Skeletal muscle satellite cell (primary cell): ENCODE data around the gene ESCO1.
"Not testable (repeated sequence)": the region's sequence is repeated elsewhere in the genome, so short reads cannot be mapped to it uniquely, and the experiment has no call there.

Source experiments
- H3K27me3 ChIP-seq: 2 replicates; pipeline ENCODE4 v1.7.0; 2013; ENCODE audit warnings: low read length; ENCODE audit not compliant: control insufficient read depth, insufficient read depth
- H3K36me3 ChIP-seq: 2 replicates; pipeline ENCODE4 v1.7.0; 2013; ENCODE audit warnings: mild to moderate bottlenecking, control low read depth, low read length; ENCODE audit not compliant: insufficient read depth
- H3K4me1 ChIP-seq: 2 replicates; pipeline ENCODE4 v1.7.0; 2013; ENCODE audit warnings: low read length; ENCODE audit not compliant: control insufficient read depth, insufficient read depth
- H3K4me2 ChIP-seq: 2 replicates; pipeline ENCODE4 v1.7.0; 2013; ENCODE audit warnings: mild to moderate bottlenecking, low read length
- H3K4me3 ChIP-seq: 2 replicates; pipeline ENCODE4 v1.7.0; 2013; ENCODE audit warnings: low read length
- H3K9ac ChIP-seq: 2 replicates; pipeline ENCODE4 v1.7.0; 2013; ENCODE audit warnings: mild to moderate bottlenecking, low read depth, low read length, moderate library complexity
- H3K9me3 ChIP-seq: replicated peaks from 2 replicates; pipeline ENCODE4 v1.7.0; 2013; ENCODE audit warnings: mild to moderate bottlenecking, control low read depth, low read length

ESCO1 gene

DNA sequence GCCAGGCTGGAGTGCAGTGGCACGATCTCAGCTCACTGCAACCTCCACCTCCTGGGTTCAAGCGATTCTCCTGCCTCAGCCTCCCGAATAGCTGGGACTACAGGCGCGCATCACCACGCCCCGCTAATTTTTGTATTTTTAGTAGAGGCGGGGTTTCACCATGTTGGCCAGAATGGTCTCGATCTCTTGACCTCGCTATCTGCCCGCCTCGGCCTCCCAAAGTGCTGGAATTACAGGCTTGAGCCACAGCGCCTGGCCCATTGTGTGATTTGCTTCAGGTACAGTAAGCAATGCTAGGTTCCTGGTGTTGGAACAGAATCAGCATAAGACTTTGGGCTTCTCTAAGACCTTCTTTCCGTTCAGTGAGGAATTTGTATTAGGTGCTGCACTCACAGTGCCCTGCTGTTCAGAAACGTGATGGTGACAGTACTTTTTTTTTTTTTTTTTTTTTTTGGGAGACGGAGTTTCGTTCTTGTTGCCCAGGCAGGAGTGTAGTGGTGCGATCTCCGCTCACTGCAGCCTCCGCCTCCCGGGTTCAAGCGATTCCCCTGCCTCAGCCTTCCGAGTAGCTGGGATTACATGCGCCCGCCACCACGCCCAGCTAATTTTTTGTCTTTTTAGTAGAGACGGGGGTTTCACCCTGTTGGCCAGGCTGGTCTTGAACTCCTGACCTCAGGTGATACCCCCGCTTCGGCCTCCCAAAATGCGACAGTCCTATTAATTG lies 11.1 kb upstream of the ESCO1 start:
- H3K4me3 ChIP-seq, result peak overlapping the region; percentile 92
- not testable (repeated sequence) for H3K27me3 ChIP-seq, H3K4me1 ChIP-seq, H3K36me3 ChIP-seq, H3K9me3 ChIP-seq
- H3K9ac ChIP-seq, result peak overlapping the region; percentile 97
- H3K4me2 ChIP-seq, result peak overlapping the region; percentile 81

DNA sequence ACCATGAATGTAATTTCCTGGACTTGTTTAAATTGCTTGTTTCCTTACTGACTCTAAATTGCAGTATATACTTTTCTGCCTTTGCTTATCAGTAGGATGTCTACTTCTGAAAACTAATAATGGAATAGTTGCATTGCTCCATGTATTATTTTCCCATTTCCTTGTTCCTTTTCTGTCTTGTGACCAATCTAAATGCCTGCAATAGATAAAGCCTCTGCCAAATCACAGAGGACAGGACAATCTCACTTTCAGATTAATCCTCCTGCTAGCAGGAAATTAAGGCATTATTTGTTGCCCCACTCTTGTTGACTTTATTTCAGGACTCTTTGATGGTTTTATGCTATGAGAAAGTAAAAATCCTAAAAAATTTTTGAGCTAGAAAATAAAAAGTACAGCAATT lies 4.7 kb upstream of the ESCO1 start:
- H3K9ac ChIP-seq, result no peak overlapping the region
- no peaks in the 10 kb centered on the region for H3K9me3 ChIP-seq
- H3K27me3 ChIP-seq, result no peaks in the 10 kb centered on the region
- H3K4me1 ChIP-seq, result no peaks in the 10 kb centered on the region
- H3K36me3 ChIP-seq, result no peaks in the 10 kb centered on the region
- no peak overlapping the region for H3K4me2 ChIP-seq
- no peak overlapping the region for H3K4me3 ChIP-seq

DNA sequence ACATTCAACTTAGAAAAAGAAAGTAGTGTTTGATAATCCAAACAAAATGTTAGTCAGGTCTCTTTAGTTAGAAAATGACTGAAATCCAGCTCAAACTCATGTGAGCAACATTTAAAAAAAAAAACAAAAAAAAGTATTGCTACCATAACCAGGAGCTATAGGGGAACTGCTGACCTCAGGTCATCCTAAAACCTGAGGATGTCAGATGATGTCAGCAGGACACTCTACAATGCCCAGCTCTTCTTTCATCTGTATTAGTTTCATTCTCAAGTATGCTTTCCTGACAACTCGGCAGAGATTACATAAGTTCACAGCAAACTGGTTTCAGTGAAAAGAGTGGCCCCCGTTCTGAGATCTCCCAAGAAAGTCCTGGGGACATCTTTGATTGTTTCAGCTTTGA lies 4.2 kb upstream of the ESCO1 start:
- no peaks in the 10 kb centered on the region for H3K9me3 ChIP-seq
- H3K4me2 ChIP-seq, result no peak overlapping the region
- H3K27me3 ChIP-seq, result no peaks in the 10 kb centered on the region
- H3K9ac ChIP-seq, result no peak overlapping the region
- H3K4me1 ChIP-seq, result no peaks in the 10 kb centered on the region
- no peaks in the 10 kb centered on the region for H3K36me3 ChIP-seq
- H3K4me3 ChIP-seq, result no peak overlapping the region

DNA sequence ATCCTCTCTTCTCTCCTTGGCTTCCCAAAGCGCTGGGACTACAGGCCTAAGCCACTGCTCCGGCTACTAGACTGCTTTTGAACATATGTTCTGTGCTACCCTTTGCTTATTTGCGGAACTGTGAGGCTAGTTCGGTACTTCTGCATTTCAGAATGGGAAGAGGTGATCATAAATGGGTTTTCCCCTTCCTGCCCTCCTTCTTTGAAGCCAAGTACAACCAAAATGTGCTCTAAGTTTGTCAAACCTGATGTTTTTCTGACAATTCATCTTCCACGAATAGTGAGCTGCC lies 1.7 kb upstream of the ESCO1 start:
- Histone ChIP-seq H3K36me3 (no peaks in the 10 kb centered on the region), H3K27me3 (no peaks in the 10 kb centered on the region), H3K4me3 (no peak overlapping the region), H3K4me1 (peaks cover 9% of the 10 kb centered on the region), H3K9me3 (no peaks in the 10 kb centered on the region), H3K9ac (no peak overlapping the region), H3K4me2 (no peak overlapping the region)

DNA sequence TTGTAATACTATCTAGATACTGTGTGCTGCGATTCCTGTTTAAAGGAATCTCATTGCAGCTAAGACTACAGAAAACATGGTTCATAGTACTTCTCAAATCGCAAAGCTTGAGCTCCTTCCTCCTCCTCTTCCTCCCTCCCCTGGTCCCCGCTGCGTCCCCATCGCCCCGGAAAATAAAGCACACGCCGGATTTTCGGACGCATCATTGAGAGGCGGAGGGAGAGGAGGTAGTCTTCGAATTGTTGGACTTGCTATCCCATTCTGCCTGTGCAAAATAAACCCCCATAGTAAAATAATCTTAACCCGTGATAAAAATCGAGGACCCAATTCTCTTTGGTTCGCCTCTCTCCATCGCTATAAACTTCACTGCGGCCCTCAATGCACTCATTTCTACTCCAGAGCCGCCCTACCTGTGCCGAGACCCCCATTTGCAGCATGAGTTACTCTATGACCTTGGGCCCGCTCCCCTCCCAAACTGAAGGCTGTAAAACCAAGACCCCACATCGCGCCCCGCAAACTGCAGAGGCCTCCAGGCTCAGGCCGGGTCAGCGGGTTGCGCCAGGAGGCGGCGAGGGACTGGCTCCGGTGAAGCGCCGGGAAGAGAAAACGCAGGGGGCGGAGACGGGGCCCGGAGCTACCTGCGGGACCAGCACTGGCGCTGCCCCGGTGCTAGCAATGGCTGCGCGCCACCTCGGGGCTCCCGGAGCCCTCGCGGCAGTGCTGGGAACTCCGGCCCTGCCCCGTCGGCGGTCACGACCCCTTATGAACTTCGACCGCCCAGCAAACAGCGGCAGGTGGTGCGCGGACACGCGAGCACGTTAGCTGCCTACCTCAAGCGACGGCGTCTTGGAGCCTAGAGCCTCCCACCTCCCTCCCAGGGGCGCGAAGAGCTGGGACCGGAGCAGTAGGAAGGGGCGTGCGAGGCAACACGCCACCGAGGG lies 649 bp downstream of the ESCO1 start:
- Histone ChIP-seq H3K4me1 (peaks cover 9% of the 10 kb centered on the region), H3K4me3 (peak overlapping the region; percentile 95)

DNA sequence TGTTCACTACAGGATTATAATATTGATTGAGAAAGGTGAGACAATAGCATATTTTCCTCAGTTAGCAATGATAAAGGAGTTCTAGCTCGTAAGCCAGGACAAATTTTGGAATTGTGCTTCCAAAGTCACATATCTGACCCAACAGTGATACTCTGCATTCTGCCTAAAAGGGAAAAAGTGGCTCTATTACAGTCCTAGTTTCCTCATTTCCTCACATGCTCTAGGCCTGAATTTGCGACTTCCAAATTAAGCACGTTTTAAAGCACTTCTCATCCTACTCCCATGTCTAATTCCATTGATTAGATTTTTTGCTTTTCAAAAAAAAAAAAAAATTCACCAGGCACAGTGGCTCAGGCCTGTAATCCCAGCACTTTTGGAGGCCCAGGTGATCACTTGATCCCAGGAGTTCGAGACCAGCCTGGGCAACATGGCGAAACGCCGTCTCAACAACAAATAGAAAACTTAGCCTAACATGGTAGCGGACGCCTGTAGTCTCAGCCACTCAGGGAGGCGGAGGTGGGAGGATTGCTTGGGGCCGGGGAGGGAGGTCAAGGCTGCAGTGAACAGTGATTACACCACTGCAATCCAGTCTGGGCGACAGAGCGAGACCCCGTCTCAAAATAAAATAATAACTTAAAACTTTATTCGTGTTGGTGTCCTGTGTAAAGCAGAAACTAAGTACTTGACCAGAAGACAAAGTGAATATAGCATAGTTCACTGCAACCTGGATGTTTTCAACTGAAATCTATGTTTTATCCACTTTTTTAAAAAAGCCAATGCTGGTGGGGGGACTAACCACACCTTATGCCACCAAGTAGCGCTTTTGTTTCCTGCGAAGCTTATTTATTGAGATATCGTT lies 1.5 kb downstream of the ESCO1 start:
- peak overlapping the region; percentile 95 for H3K9ac ChIP-seq
- peak overlapping the region; percentile 91 for H3K4me2 ChIP-seq

More for the DNA sequence above, 649 bp downstream of the ESCO1 start:
- Histone ChIP-seq H3K36me3 (no peaks in the 10 kb centered on the region), H3K27me3 (no peaks in the 10 kb centered on the region), H3K9me3 (no peaks in the 10 kb centered on the region), H3K4me2 (peak overlapping the region; percentile 91), H3K9ac (peak overlapping the region; percentile 95)

DNA sequence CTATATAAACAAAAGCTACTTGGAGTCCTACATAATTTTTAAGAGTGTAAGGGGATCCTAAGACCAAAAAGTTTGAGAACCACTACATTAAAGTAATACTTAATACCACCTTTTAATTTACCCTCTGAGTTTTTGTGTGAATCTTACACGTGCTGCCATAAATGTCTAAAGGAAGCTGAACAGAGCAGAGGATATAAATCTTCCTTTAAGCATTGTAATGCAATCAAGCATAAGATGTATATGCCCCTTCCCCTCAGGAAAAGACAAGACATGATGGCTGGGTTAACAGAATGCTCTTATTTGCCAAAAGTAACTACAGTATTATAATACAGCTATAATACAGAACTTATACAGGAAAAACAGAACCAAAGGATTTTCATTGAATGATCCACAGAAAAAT lies 2.9 kb downstream of the ESCO1 start:
- Histone ChIP-seq H3K9me3 (no peaks in the 10 kb centered on the region), H3K4me1 (peaks cover 9% of the 10 kb centered on the region), H3K36me3 (no peaks in the 10 kb centered on the region), H3K4me3 (no peak overlapping the region), H3K4me2 (no peak overlapping the region), H3K9ac (no peak overlapping the region), H3K27me3 (no peaks in the 10 kb centered on the region)

More for the DNA sequence above, 1.5 kb downstream of the ESCO1 start:
- H3K36me3 ChIP-seq, result no peaks in the 10 kb centered on the region
- no peaks in the 10 kb centered on the region for H3K9me3 ChIP-seq
- H3K4me3 ChIP-seq, result peak overlapping the region; percentile 95
- peaks cover 9% of the 10 kb centered on the region for H3K4me1 ChIP-seq
- no peaks in the 10 kb centered on the region for H3K27me3 ChIP-seq

DNA sequence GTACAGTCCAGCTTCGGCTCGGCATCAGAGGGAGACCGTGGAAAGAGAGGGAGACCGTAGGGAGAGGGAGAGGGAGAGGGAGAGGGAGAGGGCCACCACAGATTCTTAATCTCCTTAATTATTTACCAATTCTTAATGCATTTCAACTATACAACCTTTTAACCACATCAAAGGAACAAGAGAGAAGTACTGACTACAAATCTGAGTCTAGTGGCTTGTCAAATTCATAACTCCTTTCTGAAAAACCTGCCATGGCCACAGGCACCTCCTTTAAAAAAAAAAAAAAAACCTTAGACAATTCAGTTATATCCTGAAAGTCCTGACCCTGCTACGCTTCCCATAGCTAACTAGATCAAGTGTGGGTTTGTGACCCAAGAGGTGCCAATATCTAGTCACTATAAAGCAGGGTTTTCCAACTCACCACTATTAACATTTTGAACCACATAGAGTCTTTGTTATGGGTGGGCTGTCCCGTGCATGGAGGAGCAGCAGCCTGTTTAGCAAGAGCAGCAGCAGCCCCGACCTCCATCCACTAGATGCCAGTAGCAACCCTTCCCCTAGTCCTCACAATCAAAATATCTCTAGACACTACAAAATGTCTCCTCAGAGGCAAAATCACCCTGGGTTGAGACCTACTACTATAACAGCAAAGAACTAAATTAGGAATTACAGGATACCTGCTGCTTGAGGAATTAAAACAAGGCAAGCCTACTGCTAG lies 6.8 kb downstream of the ESCO1 start:
- no peak overlapping the region for H3K4me3 ChIP-seq
- H3K4me2 ChIP-seq, result no peak overlapping the region
- H3K9ac ChIP-seq, result no peak overlapping the region
- no peaks in the 10 kb centered on the region for H3K27me3 ChIP-seq
- peaks cover 2% of the 10 kb centered on the region for H3K4me1 ChIP-seq
- H3K9me3 ChIP-seq, result no peaks in the 10 kb centered on the region
- no peaks in the 10 kb centered on the region for H3K36me3 ChIP-seq

DNA sequence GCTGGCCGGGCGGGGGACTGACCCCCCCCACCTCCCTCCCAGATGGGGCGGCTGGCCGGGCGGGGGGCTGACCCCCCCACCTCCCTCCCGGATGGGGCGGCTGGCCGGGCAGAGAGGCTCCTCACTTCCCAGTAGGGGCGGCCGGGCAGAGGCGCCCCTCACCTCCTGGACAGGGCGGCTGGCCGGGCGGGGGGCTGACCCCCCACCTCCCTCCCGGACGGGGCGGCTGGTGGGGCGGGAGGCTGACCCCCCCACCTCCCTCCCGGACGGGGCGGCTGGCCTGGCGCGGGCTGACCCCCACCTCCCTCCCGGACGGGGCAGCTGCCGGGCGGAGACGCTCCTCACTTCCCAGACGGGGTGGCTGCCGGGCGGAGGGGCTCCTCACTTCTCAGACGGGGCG lies 8.1 kb downstream of the ESCO1 start:
- H3K4me3 ChIP-seq, H3K9ac ChIP-seq, H3K4me1 ChIP-seq, H3K4me2 ChIP-seq, H3K27me3 ChIP-seq, H3K9me3 ChIP-seq, H3K36me3 ChIP-seq: not testable (repeated sequence)

DNA sequence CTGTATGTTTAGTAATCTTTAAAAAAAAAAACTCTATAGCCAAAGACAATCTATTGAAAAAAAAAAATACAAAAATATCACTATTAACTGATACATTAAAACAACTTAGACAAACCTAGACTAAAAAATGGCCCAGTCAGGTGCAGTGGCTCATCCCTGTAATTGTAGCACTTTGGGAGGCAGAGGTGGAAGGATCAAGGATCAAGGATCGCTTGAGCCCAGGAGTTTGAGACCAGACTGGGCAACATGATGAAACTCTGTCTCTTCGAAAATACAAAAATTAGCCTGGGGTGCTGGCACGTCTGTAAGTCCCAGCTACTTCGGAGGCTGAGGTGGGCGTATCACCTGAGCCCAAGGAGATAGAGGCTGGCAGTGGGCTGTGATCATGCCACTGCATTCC lies 16.1 kb downstream of the ESCO1 start:
- Histone ChIP-seq H3K27me3 (no peaks in the 10 kb centered on the region), H3K4me2 (no peak overlapping the region), H3K4me1 (no peaks in the 10 kb centered on the region), H3K9me3 (no peaks in the 10 kb centered on the region), H3K9ac (no peak overlapping the region), H3K36me3 (peaks cover 3% of the 10 kb centered on the region), H3K4me3 (no peak overlapping the region)

DNA sequence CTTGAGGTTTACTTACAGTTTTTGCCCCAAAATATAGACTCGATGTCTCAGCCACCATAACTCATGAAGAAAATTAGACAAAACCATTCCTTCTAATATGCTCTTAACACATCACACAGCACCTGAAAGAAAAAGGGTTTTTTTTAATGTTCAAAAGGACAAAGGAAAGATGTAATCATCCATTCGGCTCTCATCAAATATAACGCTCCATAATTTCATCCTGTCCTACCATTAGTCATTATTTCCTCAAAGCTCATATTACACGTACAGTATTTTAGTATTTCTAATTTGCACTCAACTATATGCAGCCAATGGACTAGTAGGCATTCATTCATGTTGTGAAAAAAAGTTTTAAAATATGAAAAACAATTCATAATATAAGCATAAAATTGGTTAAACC lies 24.8 kb downstream of the ESCO1 start:
- Histone ChIP-seq H3K9me3 (no peaks in the 10 kb centered on the region), H3K4me1 (no peaks in the 10 kb centered on the region), H3K9ac (no peak overlapping the region), H3K4me2 (no peak overlapping the region), H3K36me3 (peaks cover 40% of the 10 kb centered on the region), H3K4me3 (no peak overlapping the region), H3K27me3 (no peaks in the 10 kb centered on the region)
